Ishikawa (cell line): ENCODE measurements around the gene ENO1.

ENCODE experiments used
- CEBPB ChIP-seq: IDR thresholded peaks from 2 replicates; pipeline ENCODE4 v1.6.1; 2012
- CREB1 ChIP-seq: IDR thresholded peaks from 2 replicates; pipeline ENCODE4 v1.6.1; 2012; ENCODE audit warnings: low read depth
- EGR1 ChIP-seq: IDR thresholded peaks from 2 replicates; pipeline ENCODE4 v1.6.1; 2012
- EP300 ChIP-seq: IDR thresholded peaks from 2 replicates; pipeline ENCODE4 v1.6.1; 2012; ENCODE audit warnings: borderline replicate concordance
- FOXM1 ChIP-seq: IDR thresholded peaks from 2 replicates; pipeline ENCODE4 v1.6.1; 2012; ENCODE audit warnings: low read depth, borderline replicate concordance
- RAD21 ChIP-seq: IDR thresholded peaks from 2 replicates; pipeline ENCODE4 v1.6.1; 2012; ENCODE audit warnings: low read depth
- TAF1 ChIP-seq: IDR thresholded peaks from 2 replicates; pipeline ENCODE4 v1.6.1; 2012; ENCODE audit warnings: low read depth, mild to moderate bottlenecking
- TEAD4 ChIP-seq: IDR thresholded peaks from 2 replicates; pipeline ENCODE4 v1.6.1; 2012
- YY1 ChIP-seq: IDR thresholded peaks from 2 replicates; pipeline ENCODE4 v1.6.1; 2012; ENCODE audit warnings: low read depth
- ZBTB7A ChIP-seq: IDR thresholded peaks from 2 replicates; pipeline ENCODE4 v1.6.1; 2012; ENCODE audit warnings: low read depth
- TF ChIP-seq, protein P1 (sequence below): IDR thresholded peaks from 2 replicates; pipeline ENCODE4 v1.6.1; 2012; ENCODE audit warnings: low read depth, mild to moderate bottlenecking

DNA sequence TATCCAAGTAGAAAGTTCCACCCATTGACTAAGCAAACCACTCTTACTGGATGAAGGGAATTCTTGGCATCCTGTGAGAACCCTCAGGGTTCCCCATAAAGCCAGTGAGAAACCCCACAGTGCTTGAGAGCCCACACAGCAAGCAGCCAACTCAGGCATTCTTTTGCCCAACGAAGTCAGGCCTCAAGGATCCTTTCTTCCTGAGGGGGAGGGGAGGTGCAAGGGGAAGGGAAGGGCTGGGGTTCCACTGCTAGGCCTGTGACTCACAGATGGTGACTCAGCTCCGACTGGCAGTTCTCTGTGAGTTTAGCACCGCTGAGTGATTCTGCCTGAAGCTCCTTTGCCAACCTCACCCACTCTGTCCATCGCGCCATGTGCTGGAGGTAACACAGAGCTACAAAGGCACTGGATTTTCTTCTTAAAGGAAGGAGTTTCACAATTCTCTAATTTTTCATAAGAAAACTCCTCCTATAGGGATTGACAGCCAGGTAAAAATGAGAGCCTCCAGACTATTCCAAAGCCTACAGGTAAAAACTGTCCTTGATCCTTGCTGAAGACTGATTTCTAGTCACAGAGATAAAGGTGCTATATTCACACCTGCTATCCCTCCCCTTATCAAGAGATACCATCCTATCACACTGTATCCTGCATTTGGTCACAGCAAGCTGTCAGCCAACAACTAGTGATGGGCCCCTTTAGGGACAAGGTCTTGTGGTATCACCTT is 4.8 kb downstream of the ENO1 start:
- TF ChIP-seq ZBTB7A: no peak
- TF ChIP-seq EP300: peak; percentile 78; the same call in 1 of the 2 replicates
- TF ChIP-seq, protein P1, sequence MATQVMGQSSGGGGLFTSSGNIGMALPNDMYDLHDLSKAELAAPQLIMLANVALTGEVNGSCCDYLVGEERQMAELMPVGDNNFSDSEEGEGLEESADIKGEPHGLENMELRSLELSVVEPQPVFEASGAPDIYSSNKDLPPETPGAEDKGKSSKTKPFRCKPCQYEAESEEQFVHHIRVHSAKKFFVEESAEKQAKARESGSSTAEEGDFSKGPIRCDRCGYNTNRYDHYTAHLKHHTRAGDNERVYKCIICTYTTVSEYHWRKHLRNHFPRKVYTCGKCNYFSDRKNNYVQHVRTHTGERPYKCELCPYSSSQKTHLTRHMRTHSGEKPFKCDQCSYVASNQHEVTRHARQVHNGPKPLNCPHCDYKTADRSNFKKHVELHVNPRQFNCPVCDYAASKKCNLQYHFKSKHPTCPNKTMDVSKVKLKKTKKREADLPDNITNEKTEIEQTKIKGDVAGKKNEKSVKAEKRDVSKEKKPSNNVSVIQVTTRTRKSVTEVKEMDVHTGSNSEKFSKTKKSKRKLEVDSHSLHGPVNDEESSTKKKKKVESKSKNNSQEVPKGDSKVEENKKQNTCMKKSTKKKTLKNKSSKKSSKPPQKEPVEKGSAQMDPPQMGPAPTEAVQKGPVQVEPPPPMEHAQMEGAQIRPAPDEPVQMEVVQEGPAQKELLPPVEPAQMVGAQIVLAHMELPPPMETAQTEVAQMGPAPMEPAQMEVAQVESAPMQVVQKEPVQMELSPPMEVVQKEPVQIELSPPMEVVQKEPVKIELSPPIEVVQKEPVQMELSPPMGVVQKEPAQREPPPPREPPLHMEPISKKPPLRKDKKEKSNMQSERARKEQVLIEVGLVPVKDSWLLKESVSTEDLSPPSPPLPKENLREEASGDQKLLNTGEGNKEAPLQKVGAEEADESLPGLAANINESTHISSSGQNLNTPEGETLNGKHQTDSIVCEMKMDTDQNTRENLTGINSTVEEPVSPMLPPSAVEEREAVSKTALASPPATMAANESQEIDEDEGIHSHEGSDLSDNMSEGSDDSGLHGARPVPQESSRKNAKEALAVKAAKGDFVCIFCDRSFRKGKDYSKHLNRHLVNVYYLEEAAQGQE: no peak
- no peak for TF ChIP-seq CREB1
- no peak for TF ChIP-seq EGR1
- TF ChIP-seq RAD21: peak; percentile 20; the same call in 1 of the 2 replicates
- TF ChIP-seq CEBPB: peak; percentile 54; the same call in 1 of the 2 replicates
- TF ChIP-seq YY1: peak; percentile 59; the same call in 1 of the 2 replicates
- TF ChIP-seq TAF1: no peak
- no peak for TF ChIP-seq FOXM1
- peak; percentile 81 for TF ChIP-seq TEAD4
